ENCODE results near the gene PMVK. TPM values are rescaled to one million over a fixed set of nuclear protein-coding genes. Genes with fewer than 3 reads are reported as not detected.
A peak's percentile ranks its signal among the peaks of the same experiment; 100 is the strongest.

Gene PMVK
- total RNA-seq, 1 donor from 2014 or later: 15.6 TPM

DNA sequence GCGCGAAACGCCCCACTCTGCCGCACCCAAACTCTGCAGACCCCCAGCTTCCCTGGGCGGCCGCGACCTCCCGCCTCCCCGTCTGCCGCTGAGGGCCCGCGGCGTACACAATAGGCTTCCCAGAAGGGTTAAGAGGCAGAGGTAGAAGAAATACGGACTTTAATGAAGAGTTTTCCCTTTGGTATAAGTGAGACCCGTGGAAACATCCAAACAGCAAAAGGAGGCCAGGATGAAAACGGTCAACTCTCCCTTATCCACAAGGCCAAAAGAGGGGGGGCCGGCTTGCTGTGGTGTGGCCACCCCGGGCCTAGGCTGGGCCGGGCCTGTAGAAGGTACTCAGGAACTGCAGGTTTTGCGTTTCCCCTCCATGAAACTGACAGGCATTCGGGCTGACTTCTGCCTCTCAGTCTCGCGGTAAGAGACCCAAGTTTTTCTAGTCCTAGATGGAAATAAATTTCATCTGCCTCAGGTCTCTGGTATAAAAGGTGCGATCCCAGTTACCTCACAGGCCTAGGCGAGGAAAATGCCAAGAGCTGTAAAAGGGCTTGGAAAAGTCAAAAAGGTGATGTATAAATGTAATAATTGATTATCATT lies 25.7 kb upstream of the PMVK start:
- peaks cover 54% of the 10 kb centered on the region for H3K79me2 ChIP-seq (ENCODE audit: insufficient read depth, low read length)
- Mint-ChIP-seq H3K36me3 (ENCODE audit: low read depth, unreplicated experiment) (peaks cover 17% of the 10 kb centered on the region), H3K27ac (ENCODE audit: unreplicated experiment) (peak overlapping the region; percentile 66), H3K9me3 (ENCODE audit: unreplicated experiment) (no peaks in the 10 kb centered on the region), H3K27me3 (ENCODE audit: low read depth, unreplicated experiment) (no peaks in the 10 kb centered on the region), H3K4me3 (ENCODE audit: unreplicated experiment) (peak overlapping the region; percentile 84), H3K4me1 (ENCODE audit: low read depth, unreplicated experiment) (peaks cover 22% of the 10 kb centered on the region)
- TF ChIP-seq, protein P1, sequence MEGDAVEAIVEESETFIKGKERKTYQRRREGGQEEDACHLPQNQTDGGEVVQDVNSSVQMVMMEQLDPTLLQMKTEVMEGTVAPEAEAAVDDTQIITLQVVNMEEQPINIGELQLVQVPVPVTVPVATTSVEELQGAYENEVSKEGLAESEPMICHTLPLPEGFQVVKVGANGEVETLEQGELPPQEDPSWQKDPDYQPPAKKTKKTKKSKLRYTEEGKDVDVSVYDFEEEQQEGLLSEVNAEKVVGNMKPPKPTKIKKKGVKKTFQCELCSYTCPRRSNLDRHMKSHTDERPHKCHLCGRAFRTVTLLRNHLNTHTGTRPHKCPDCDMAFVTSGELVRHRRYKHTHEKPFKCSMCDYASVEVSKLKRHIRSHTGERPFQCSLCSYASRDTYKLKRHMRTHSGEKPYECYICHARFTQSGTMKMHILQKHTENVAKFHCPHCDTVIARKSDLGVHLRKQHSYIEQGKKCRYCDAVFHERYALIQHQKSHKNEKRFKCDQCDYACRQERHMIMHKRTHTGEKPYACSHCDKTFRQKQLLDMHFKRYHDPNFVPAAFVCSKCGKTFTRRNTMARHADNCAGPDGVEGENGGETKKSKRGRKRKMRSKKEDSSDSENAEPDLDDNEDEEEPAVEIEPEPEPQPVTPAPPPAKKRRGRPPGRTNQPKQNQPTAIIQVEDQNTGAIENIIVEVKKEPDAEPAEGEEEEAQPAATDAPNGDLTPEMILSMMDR (IDR thresholded peaks at IDR 0.05; ENCODE audit: insufficient read depth, low read depth, low read length): no peak
- TF ChIP-seq EZH2 (IDR thresholded peaks at IDR 0.05; ENCODE audit: insufficient read depth, low read length): no peak
- H3K4me3 ChIP-seq (ENCODE audit: insufficient read depth, low read depth, low read length): peak overlapping the region; percentile 75
- H3K9ac ChIP-seq (ENCODE audit: low read length): peak overlapping the region; percentile 91
- peaks cover 34% of the 10 kb centered on the region for H3K36me3 ChIP-seq (ENCODE audit: insufficient read depth, low read length)
- DNase-seq (ENCODE audit: low read depth) (no peak), FAIRE-seq (no peak)
- peak overlapping the region; percentile 29 for H2AFZ ChIP-seq (ENCODE audit: low read depth, low read length)
- peaks cover 21% of the 10 kb centered on the region for H3K4me1 ChIP-seq (ENCODE audit: insufficient read depth, low read length)
- H3K4me2 ChIP-seq (ENCODE audit: low read length): peak overlapping the region; percentile 87
- H4K20me1 ChIP-seq (ENCODE audit: insufficient read depth, low read length): peaks cover 42% of the 10 kb centered on the region
- H3K27me3 ChIP-seq (ENCODE audit: insufficient read depth, low read length): no peaks in the 10 kb centered on the region
- H3K9me3 ChIP-seq (ENCODE audit: insufficient read depth, low read depth, low read length): no peaks in the 10 kb centered on the region
- H3K27ac ChIP-seq (ENCODE audit: low read depth, low read length): peak overlapping the region; percentile 91

DNA sequence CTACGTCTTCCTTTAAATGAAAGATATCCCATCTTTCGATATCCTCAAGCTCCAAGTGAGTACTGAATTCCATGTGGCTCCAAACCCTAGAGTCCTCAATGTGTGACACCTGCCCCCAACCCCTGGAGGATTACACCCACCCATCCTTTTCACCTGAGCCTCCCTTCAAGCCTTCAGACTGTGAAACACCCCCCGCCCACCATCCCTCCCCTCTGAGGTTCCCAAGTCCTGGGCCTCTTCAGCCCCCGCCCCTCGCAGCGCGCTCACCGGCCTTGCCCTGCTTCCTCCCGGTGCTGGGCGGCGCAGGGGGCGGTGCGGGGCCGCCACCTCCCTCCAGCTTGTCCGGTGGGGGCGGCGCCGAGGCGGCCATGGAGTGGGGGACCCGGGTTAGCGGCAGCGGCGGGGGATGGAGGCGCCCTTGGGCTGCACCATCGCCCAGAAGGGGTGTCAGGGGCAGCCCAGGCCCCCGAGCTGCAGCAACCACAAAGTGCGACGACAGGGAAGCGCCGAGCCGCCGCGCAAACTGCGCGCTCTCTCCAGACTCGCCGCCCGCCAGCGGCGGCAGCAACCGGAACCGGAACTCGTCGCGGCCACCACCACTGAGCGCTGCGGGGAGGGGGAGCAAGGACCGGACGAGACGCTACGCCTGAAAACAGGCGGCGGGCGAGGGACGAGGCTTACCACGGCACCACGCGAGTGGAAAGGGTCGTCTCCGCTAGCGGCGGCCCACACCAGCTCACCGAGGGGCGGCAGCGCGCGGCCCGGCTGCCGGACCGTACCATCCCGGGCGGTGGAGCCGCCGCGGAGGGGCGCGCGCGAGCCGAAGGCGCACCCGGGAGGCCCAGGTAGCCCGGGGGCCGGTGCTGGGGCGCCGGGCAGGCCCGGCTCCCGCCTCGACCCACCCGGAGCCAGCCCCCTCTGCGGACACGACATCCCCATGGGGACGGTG lies 25.0 kb upstream of the PMVK start, which contains the start of gene PYGO2:
PYGO2 (minus strand) TSS at position 576 of the 949 bp plus-strand sequence; CDS start at position 370, 206 bp downstream.
- H2AFZ ChIP-seq (ENCODE audit: low read depth, low read length): peak within 1 kb of the TSS; percentile 78
- peak within 1 kb of the TSS; percentile 91 for H3K27ac ChIP-seq (ENCODE audit: low read depth, low read length)
- H3K4me2 ChIP-seq (ENCODE audit: low read length): peak within 1 kb of the TSS; percentile 87
- peaks cover 28% of the 10 kb centered on the region for H3K4me1 ChIP-seq (ENCODE audit: insufficient read depth, low read length)
- no peaks in the 10 kb centered on the region for H3K9me3 ChIP-seq (ENCODE audit: insufficient read depth, low read depth, low read length)
- H3K4me1 Mint-ChIP-seq (ENCODE audit: low read depth, unreplicated experiment): peaks cover 25% of the 10 kb centered on the region
- no peaks in the 10 kb centered on the region for H3K27me3 ChIP-seq (ENCODE audit: insufficient read depth, low read length)
- H3K4me3 Mint-ChIP-seq (ENCODE audit: unreplicated experiment): peak within 1 kb of the TSS; percentile 92
- H3K9ac ChIP-seq (ENCODE audit: low read length): peak within 1 kb of the TSS; percentile 91
- H3K9me3 Mint-ChIP-seq (ENCODE audit: unreplicated experiment): no peaks in the 10 kb centered on the region
- H4K20me1 ChIP-seq (ENCODE audit: insufficient read depth, low read length): peaks cover 34% of the 10 kb centered on the region
- peaks cover 46% of the 10 kb centered on the region for H3K79me2 ChIP-seq (ENCODE audit: insufficient read depth, low read length)
- peak; percentile 63 for DNase-seq (ENCODE audit: low read depth)
- H3K27ac Mint-ChIP-seq (ENCODE audit: unreplicated experiment): peak within 1 kb of the TSS; percentile 66
- peaks cover 17% of the 10 kb centered on the region for H3K36me3 Mint-ChIP-seq (ENCODE audit: low read depth, unreplicated experiment)
- no peak for FAIRE-seq
- H3K36me3 ChIP-seq (ENCODE audit: insufficient read depth, low read length): peaks cover 27% of the 10 kb centered on the region
- H3K27me3 Mint-ChIP-seq (ENCODE audit: low read depth, unreplicated experiment): no peaks in the 10 kb centered on the region
- TF ChIP-seq EZH2 (IDR thresholded peaks at IDR 0.05; ENCODE audit: insufficient read depth, low read length): no peak
- TF ChIP-seq, protein P1 (IDR thresholded peaks at IDR 0.05; ENCODE audit: insufficient read depth, low read depth, low read length): peak; percentile 33
- peak within 1 kb of the TSS; percentile 75 for H3K4me3 ChIP-seq (ENCODE audit: insufficient read depth, low read depth, low read length)

Data from astrocyte (in vitro differentiated cells and primary cell).